Activated CD8-positive, alpha-beta T cell treated with anti-CD3 and anti-CD28 coated beads for 36 hours (primary cell): ENCODE results near the gene PIK3IP1. TPM values are rescaled to one million over a fixed set of nuclear protein-coding genes. Genes with fewer than 3 reads are reported as not detected.

Experiments used
- ATAC-seq: fragments of 200-7000 bp; cut with Tn5 transposase; one replicate; pipeline ENCODE4 v1.10.0; 2021; ENCODE audit warnings: mild to moderate bottlenecking, moderate library complexity
- CTCF ChIA-PET: fragments of 350-600 bp; sonication (Branson Sonifier 250); formaldehyde crosslinking; loops from one replicate; lab custom pipeline; 2021; ENCODE audit warnings: antibody characterized with exemption; lab: Charles Lee
- POLR2A ChIA-PET: fragments of 350-600 bp; sonication (Branson Sonifier 250); formaldehyde crosslinking; loops from one replicate; lab custom pipeline; 2021; ENCODE audit warnings: antibody characterized with exemption; lab: Charles Lee
- DNase-seq: peaks from one replicate; pipeline ENCODE4 v3.0.0-alpha.2; 2020
- H3K27ac Mint-ChIP-seq: one replicate; pipeline ENCODE4 v1.8.0; 2021; ENCODE audit warnings: mild to moderate bottlenecking, mixed read lengths
- H3K27me3 Mint-ChIP-seq: one replicate; pipeline ENCODE4 v1.8.0; 2021; ENCODE audit warnings: mixed read lengths
- H3K36me3 Mint-ChIP-seq: one replicate; pipeline ENCODE4 v1.8.0; 2021; ENCODE audit warnings: low read depth, mixed read lengths
- H3K4me1 Mint-ChIP-seq: one replicate; pipeline ENCODE4 v1.8.0; 2021; ENCODE audit warnings: low read depth, mixed read lengths
- H3K4me3 Mint-ChIP-seq: one replicate; pipeline ENCODE4 v1.8.0; 2021; ENCODE audit warnings: mild to moderate bottlenecking, moderate library complexity, mixed read lengths
- H3K9me3 Mint-ChIP-seq: one replicate; pipeline ENCODE4 v1.8.0; 2021; ENCODE audit warnings: mixed read lengths
- CTCF ChIP-seq: fragments of 200-600 bp; IDR thresholded peaks from one replicate; pipeline ENCODE4 v1.8.0; 2022; ENCODE audit warnings: antibody characterized with exemption, mild to moderate bottlenecking
- intact Hi-C: fragments of 100-400 bp; cut with micrococcal nuclease; formaldehyde crosslinking; loops from one replicate; pipeline ENCODE4 v1.10.0; 2022
- total RNA-seq, 2 experiments: library from RNA; stranded (reverse); gene quantifications; one replicate each; pipeline ENCODE4 v1.2.3, GENCODE V29; 2021

The PIK3IP1 gene
- total RNA-seq, 2 experiments from 2014 or later, result 18.2 to 19.6 TPM

- Mint-ChIP-seq H3K9me3 (no peaks in the 10 kb centered on the region), H3K36me3 (peaks cover 67% of the 10 kb centered on the region), H3K4me1 (peaks cover 82% of the 10 kb centered on the region), H3K27me3 (no peaks in the 10 kb centered on the region), H3K27ac (peak overlapping the region; percentile 90), H3K4me3 (no peak overlapping the region)
- ATAC-seq, result no peak
- no peak for DNase-seq
- no peak for TF ChIP-seq CTCF
- ChIA-PET CTCF (interaction anchor here (0.6 to 2.1 kb wide), 4 partner anchors 35 to 194 kb away, joined by 3 to 9 read pairs (median 8); partner anchors contain the start of genes LIMK2 and SELENOM), POLR2A (interaction anchor here (1.5 to 7.3 kb wide), 4 partner anchors 8 to 66 kb away, joined by 5 to 61 read pairs (median 8); partner anchors contain the start of genes LIMK2 and PIK3IP1)
- intact Hi-C loops, result no loop called here
Measured at GRCh38 chr22:31278151-31278621, 14.1 kb downstream of the PIK3IP1 start.

GRCh38 chr22:31277741-31278140 is 14.5 kb downstream of the PIK3IP1 start:
- H3K36me3 Mint-ChIP-seq, result peaks cover 63% of the 10 kb centered on the region
- no peak for ATAC-seq
- CTCF ChIA-PET, result interaction anchor here (0.6 to 1.8 kb wide), 3 partner anchors 65 to 193 kb away, joined by 3 to 9 read pairs (median 7); partner anchors contain the start of genes LIMK2 and SELENOM

GRCh38 chr22:31276426-31277167 is 15.7 kb downstream of the PIK3IP1 start:
- intact Hi-C loops, result no loop called here
- CTCF ChIA-PET, result interaction anchor here (0.7 to 1.8 kb wide), 3 partner anchors 16 to 169 kb away, joined by 3 to 9 read pairs (median 7); partner anchors contain the start of genes LIMK2, PIK3IP1 and SELENOM
- DNase-seq, result no peak
- POLR2A ChIA-PET, result interaction anchor here (1.9 to 7.3 kb wide), 2 partner anchors 10 to 15 kb away, joined by 8 to 61 read pairs; partner anchors contain the start of gene PIK3IP1
- ATAC-seq, result no peak
- Mint-ChIP-seq H3K4me1 (peaks cover 77% of the 10 kb centered on the region), H3K27ac (peak overlapping the region; percentile 36), H3K9me3 (no peaks in the 10 kb centered on the region), H3K27me3 (no peaks in the 10 kb centered on the region), H3K36me3 (peaks cover 56% of the 10 kb centered on the region), H3K4me3 (no peak overlapping the region)
- TF ChIP-seq CTCF, result no peak

More at GRCh38 chr22:31277741-31278140, 14.5 kb downstream of the PIK3IP1 start:
- Mint-ChIP-seq H3K9me3 (no peaks in the 10 kb centered on the region), H3K27me3 (no peaks in the 10 kb centered on the region), H3K27ac (peak overlapping the region; percentile 90), H3K4me3 (no peak overlapping the region), H3K4me1 (peaks cover 82% of the 10 kb centered on the region)
- no peak for TF ChIP-seq CTCF
- POLR2A ChIA-PET, result interaction anchor here (1.5 to 7.3 kb wide), 4 partner anchors 9 to 65 kb away, joined by 5 to 61 read pairs (median 8); partner anchors contain the start of genes LIMK2 and PIK3IP1
- no peak for DNase-seq
- intact Hi-C loops, result no loop called here

- ATAC-seq (no peak), DNase-seq (no peak)
- Mint-ChIP-seq H3K4me1 (peaks cover 68% of the 10 kb centered on the region), H3K4me3 (no peak overlapping the region), H3K27ac (peak overlapping the region; percentile 36), H3K9me3 (no peaks in the 10 kb centered on the region), H3K27me3 (no peaks in the 10 kb centered on the region), H3K36me3 (peaks cover 46% of the 10 kb centered on the region)
- intact Hi-C loops, result no loop called here
- TF ChIP-seq CTCF, result no peak
- ChIA-PET POLR2A (no interaction called here), CTCF (interaction anchor here (3.3 to 7.4 kb wide), 3 partner anchors 23 to 63 kb away, joined by 18 to 110 read pairs (median 51); partner anchors contain the start of gene LIMK2)
Measured at GRCh38 chr22:31275576-31275975, 16.7 kb downstream of the PIK3IP1 start.
